ENCODE data around the gene PIBF1.

DNA sequence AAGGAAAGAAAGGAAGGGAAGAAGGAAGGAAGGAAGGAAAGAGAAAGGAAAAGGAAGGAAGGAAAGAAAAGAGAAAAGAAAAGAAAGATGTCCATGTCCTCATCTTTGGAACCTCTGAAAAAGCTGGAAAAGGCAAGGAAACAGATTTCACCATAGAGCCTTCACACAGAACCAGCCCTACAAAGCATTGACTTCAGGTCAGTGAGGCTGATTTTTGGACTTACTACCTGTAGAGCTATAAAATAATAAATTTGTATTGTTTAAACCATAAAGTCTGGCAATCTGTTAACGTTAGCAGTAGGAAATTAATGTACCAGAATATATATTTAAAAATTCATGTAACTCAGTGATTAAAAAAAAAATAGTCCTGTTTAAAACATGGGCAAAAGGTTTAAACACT is 130.0 kb downstream of the PIBF1 start:
- TF ChIP-seq, protein P1, sequence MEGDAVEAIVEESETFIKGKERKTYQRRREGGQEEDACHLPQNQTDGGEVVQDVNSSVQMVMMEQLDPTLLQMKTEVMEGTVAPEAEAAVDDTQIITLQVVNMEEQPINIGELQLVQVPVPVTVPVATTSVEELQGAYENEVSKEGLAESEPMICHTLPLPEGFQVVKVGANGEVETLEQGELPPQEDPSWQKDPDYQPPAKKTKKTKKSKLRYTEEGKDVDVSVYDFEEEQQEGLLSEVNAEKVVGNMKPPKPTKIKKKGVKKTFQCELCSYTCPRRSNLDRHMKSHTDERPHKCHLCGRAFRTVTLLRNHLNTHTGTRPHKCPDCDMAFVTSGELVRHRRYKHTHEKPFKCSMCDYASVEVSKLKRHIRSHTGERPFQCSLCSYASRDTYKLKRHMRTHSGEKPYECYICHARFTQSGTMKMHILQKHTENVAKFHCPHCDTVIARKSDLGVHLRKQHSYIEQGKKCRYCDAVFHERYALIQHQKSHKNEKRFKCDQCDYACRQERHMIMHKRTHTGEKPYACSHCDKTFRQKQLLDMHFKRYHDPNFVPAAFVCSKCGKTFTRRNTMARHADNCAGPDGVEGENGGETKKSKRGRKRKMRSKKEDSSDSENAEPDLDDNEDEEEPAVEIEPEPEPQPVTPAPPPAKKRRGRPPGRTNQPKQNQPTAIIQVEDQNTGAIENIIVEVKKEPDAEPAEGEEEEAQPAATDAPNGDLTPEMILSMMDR (IDR thresholded peaks at IDR 0.05), result no peak
- no peak for TF ChIP-seq POLR2A (IDR thresholded peaks at IDR 0.05)
- TF ChIP-seq EP300 (IDR thresholded peaks at IDR 0.05), result no peak

Data from suprapubic skin (tissue), 3 donors.